GM10266 (cell line): ENCODE results near the gene DNAH3.

Source experiments
- DNase-seq: peaks from one replicate; pipeline ENCODE4 v3.0.0; 2012; ENCODE audit errors: extremely low spot score
- TF ChIP-seq, protein P1 (sequence below): IDR thresholded peaks from 2 replicates; pipeline ENCODE4 v1.5.1; 2012; ENCODE audit warnings: mild to moderate bottlenecking, low read depth; ENCODE audit not compliant: control insufficient read depth, insufficient read depth; ENCODE audit errors: missing control alignments

Gene DNAH3

GRCh38 chr16:21088646-21089538 is 61.8 kb downstream of the DNAH3 start:
- DNase-seq = no peak
- TF ChIP-seq, protein P1, sequence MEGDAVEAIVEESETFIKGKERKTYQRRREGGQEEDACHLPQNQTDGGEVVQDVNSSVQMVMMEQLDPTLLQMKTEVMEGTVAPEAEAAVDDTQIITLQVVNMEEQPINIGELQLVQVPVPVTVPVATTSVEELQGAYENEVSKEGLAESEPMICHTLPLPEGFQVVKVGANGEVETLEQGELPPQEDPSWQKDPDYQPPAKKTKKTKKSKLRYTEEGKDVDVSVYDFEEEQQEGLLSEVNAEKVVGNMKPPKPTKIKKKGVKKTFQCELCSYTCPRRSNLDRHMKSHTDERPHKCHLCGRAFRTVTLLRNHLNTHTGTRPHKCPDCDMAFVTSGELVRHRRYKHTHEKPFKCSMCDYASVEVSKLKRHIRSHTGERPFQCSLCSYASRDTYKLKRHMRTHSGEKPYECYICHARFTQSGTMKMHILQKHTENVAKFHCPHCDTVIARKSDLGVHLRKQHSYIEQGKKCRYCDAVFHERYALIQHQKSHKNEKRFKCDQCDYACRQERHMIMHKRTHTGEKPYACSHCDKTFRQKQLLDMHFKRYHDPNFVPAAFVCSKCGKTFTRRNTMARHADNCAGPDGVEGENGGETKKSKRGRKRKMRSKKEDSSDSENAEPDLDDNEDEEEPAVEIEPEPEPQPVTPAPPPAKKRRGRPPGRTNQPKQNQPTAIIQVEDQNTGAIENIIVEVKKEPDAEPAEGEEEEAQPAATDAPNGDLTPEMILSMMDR = no peak

GRCh38 chr16:21088143-21088542 is 62.5 kb downstream of the DNAH3 start:
- TF ChIP-seq, protein P1 = no peak
- no peak for DNase-seq

- TF ChIP-seq, protein P1 = no peak
- DNase-seq = no peak
Observed at GRCh38 chr16:21084631-21085225, 65.9 kb downstream of the DNAH3 start.

GRCh38 chr16:21083729-21084268 is 66.8 kb downstream of the DNAH3 start:
- DNase-seq = peak; percentile 50
- TF ChIP-seq, protein P1 = peak; percentile 79

DNA sequence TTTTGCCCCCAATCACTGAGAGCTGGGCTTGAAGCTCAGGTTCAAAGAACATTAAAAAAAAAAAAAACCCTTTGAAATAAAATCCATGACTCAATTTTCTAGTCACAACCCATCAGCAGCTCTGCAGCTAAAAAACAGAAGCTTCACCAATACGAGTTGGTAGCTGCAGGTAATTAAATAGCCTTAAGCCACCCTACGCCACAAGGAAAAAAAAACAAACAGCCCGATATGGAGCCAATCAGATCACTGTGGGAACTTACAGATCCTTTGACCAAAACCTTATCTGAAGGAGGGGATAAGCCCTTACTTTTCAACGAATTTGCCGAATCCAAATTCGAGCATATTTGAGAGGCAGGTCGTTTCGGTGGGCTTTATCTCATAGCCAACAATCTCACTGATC is 69.3 kb downstream of the DNAH3 start:
- TF ChIP-seq, protein P1 = no peak
- no peak for DNase-seq

DNA sequence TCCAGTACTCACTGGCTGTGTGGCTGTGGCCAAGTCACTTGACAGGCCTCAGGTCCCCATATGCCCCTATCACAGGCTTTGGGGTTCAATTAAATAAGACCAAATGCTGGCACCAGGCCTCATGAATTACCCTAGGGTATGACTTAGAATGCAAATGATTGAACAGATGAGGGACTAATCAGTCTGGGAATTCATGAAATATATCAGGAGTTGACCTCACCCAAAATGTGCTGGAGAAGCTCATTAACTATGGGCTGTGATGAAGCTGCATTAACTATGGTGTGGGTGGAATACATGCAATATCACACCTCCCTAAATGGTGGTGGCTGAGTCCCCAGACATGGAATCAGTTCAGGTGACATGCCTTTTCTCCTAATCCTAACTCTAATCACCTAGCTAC is 72.1 kb downstream of the DNAH3 start:
- TF ChIP-seq, protein P1 = no peak
- DNase-seq = no peak
